ENCODE data around the gene CERCAM. TPM values are rescaled to one million over a fixed set of nuclear protein-coding genes. Genes with fewer than 3 reads are reported as not detected.
A peak's percentile ranks its signal among the peaks of the same experiment; 100 is the strongest.
"Not testable (repeated sequence)": the region's sequence is repeated elsewhere in the genome, so short reads cannot be mapped to it uniquely, and the experiment has no call there.

CERCAM gene
- total RNA-seq, 1 donor, result 74.9 TPM

GRCh38 chr9:128438343-128439109 lies 17.9 kb downstream of the CERCAM start:
- peak; percentile 84 for DNase-seq (ENCODE audit: low read depth)
- peak; percentile 98 for TF ChIP-seq CTCF (IDR thresholded peaks at IDR 0.05; ENCODE audit: insufficient read depth, low read length)
- H3K4me3 ChIP-seq (ENCODE audit: low read depth, low read length), result no peak overlapping the region

- TF ChIP-seq CTCF (IDR thresholded peaks at IDR 0.05; ENCODE audit: insufficient read depth, low read length), result no peak
- H3K4me3 ChIP-seq (ENCODE audit: low read depth, low read length), result no peak overlapping the region
- DNase-seq (ENCODE audit: low read depth), result no peak
Measured at GRCh38 chr9:128439273-128439672, 18.6 kb downstream of the CERCAM start.

- H3K4me3 ChIP-seq (ENCODE audit: low read depth, low read length), result no peak overlapping the region
- TF ChIP-seq CTCF (IDR thresholded peaks at IDR 0.05; ENCODE audit: insufficient read depth, low read length), result no peak
- DNase-seq (ENCODE audit: low read depth), result no peak
Measured at GRCh38 chr9:128442150-128442549, 21.5 kb downstream of the CERCAM start.

GRCh38 chr9:128446505-128446904 lies 25.8 kb downstream of the CERCAM start:
- not testable (repeated sequence) for DNase-seq (ENCODE audit: low read depth); H3K4me3 ChIP-seq (ENCODE audit: low read depth, low read length)

GRCh38 chr9:128448746-128449145 lies 28.1 kb downstream of the CERCAM start:
- no peak for TF ChIP-seq CTCF (IDR thresholded peaks at IDR 0.05; ENCODE audit: insufficient read depth, low read length)
- DNase-seq (ENCODE audit: low read depth), result no peak
- no peak overlapping the region for H3K4me3 ChIP-seq (ENCODE audit: low read depth, low read length)

GRCh38 chr9:128454991-128455390 lies 34.3 kb downstream of the CERCAM start:
- no peak for TF ChIP-seq CTCF (IDR thresholded peaks at IDR 0.05; ENCODE audit: insufficient read depth, low read length)
- no peak for DNase-seq (ENCODE audit: low read depth)
- H3K4me3 ChIP-seq (ENCODE audit: low read depth, low read length), result no peak overlapping the region

GRCh38 chr9:128455849-128456612 lies 35.4 kb downstream of the CERCAM start, which contains the start of gene ODF2:
Gene ODF2, plus strand, starts transcription at chr9:128456006. Its CDS starts 86 bp downstream, at chr9:128456092.
- peak; percentile 93 for DNase-seq (ENCODE audit: low read depth)
- no peak for TF ChIP-seq CTCF (IDR thresholded peaks at IDR 0.05; ENCODE audit: insufficient read depth, low read length)
- peak within 1 kb of the TSS; percentile 84 for H3K4me3 ChIP-seq (ENCODE audit: low read depth, low read length)
